SU-DHL-6 (cell line): ENCODE results near the gene SLC16A4.

Experiments used
- H2AFZ ChIP-seq: fragments of 200-600 bp; sonication (generic); 2 replicates; pipeline ENCODE4 v1.6.1; 2014; ENCODE audit warnings: low read depth, mild to moderate bottlenecking, moderate library complexity, mixed read lengths, antibody characterized with exemption, low read length; ENCODE audit not compliant: severe bottlenecking
- H3F3A ChIP-seq: fragments of 200-600 bp; shearing (Covaris generic); 2 replicates; pipeline ENCODE4 v1.6.0; 2016; ENCODE audit warnings: antibody characterized with exemption, mild to moderate bottlenecking; ENCODE audit not compliant: insufficient read depth
- H3K27ac ChIP-seq: fragments of 200-600 bp; sonication (generic); 2 replicates; pipeline ENCODE4 v1.5.1; 2016; ENCODE audit warnings: low read depth, mild to moderate bottlenecking, low read length, moderate library complexity, mixed read lengths
- H3K27me3 ChIP-seq: fragments of 200-600 bp; sonication (generic), shearing (Covaris generic); 2 replicates; pipeline ENCODE4 v1.6.0; 2014; ENCODE audit warnings: mild to moderate bottlenecking, low read length
- H3K36me3 ChIP-seq: fragments of 200-600 bp; sonication (generic); 2 replicates; pipeline ENCODE4 v1.6.1; 2014; ENCODE audit warnings: mild to moderate bottlenecking, low read length, mixed read lengths
- H3K4me2 ChIP-seq: fragments of 300-600, 200-600 bp; shearing (Covaris generic), sonication (generic); 2 replicates; pipeline ENCODE4 v1.6.0; 2014; ENCODE audit warnings: low read length, low read depth, mild to moderate bottlenecking; ENCODE audit not compliant: poor library complexity, severe bottlenecking
- H3K4me3 ChIP-seq: fragments of 200-600 bp; sonication (generic); 2 replicates; pipeline ENCODE4 v1.5.1; 2014; ENCODE audit warnings: antibody characterized with exemption, low read length, mild to moderate bottlenecking, mixed read lengths; ENCODE audit not compliant: insufficient read depth, poor library complexity, severe bottlenecking
- H3K79me2 ChIP-seq: fragments of 200-600 bp; sonication (generic); 2 replicates; pipeline ENCODE4 v1.6.1; 2014; ENCODE audit warnings: mild to moderate bottlenecking, low read length, moderate library complexity; ENCODE audit not compliant: insufficient read depth
- H3K9ac ChIP-seq: fragments of 200-600 bp; sonication (generic); 2 replicates; pipeline ENCODE4 v1.7.0; 2014; ENCODE audit warnings: mild to moderate bottlenecking, low read length
- H3K9me2 ChIP-seq: fragments of 200-600 bp; sonication (generic); replicated peaks from 2 replicates; pipeline ENCODE4 v1.6.1; 2014; ENCODE audit warnings: low read length; ENCODE audit not compliant: insufficient read depth
- H3K9me3 ChIP-seq: fragments of 200-600 bp; sonication (generic); 2 replicates; pipeline ENCODE4 v1.6.1; 2014; ENCODE audit warnings: low read length, mixed read lengths; ENCODE audit not compliant: insufficient read depth
- H4K20me1 ChIP-seq: fragments of 200-600 bp; sonication (generic); 2 replicates; pipeline ENCODE4 v1.6.1; 2014; ENCODE audit warnings: low read depth, mild to moderate bottlenecking, antibody characterized with exemption, low read length, moderate library complexity, mixed read lengths
- CTCF ChIP-seq: fragments of 200-600 bp; sonication (generic); IDR thresholded peaks from one replicate; pipeline ENCODE4 v1.5.1; 2017; ENCODE audit warnings: antibody characterized with exemption, mild to moderate bottlenecking, low read length, moderate library complexity; ENCODE audit not compliant: insufficient read depth, poor library complexity, severe bottlenecking
- EZH2phosphoT487 ChIP-seq: fragments of 200-600 bp; sonication (generic), shearing (Covaris generic); conservative IDR thresholded peaks from 2 replicates; pipeline ENCODE4 v1.6.1; 2018; ENCODE audit warnings: mild to moderate bottlenecking, antibody characterized with exemption, low read length, moderate library complexity, mixed read lengths

Gene SLC16A4

GRCh38 chr1:110356379-110356778 lies 34.4 kb downstream of the SLC16A4 start:
- H3K9me2 ChIP-seq = no peaks in the 10 kb centered on the region
- H3K79me2 ChIP-seq = peaks cover 99% of the 10 kb centered on the region
- no peaks in the 10 kb centered on the region for H3K9me3 ChIP-seq
- no peak for TF ChIP-seq CTCF
- H2AFZ ChIP-seq = no peak overlapping the region
- H3K27me3 ChIP-seq = no peaks in the 10 kb centered on the region
- peaks cover 39% of the 10 kb centered on the region for H4K20me1 ChIP-seq
- no peak overlapping the region for H3K9ac ChIP-seq
- H3K27ac ChIP-seq = no peak overlapping the region
- peaks cover 44% of the 10 kb centered on the region for H3K36me3 ChIP-seq
- no peak overlapping the region for H3K4me2 ChIP-seq
- no peak overlapping the region for H3K4me3 ChIP-seq
- H3F3A ChIP-seq = no peaks in the 10 kb centered on the region; the same call in 1 of the 2 replicates

- no peaks in the 10 kb centered on the region; the same call in 1 of the 2 replicates for H3F3A ChIP-seq
- peaks cover 99% of the 10 kb centered on the region for H3K79me2 ChIP-seq
- no peak overlapping the region for H3K27ac ChIP-seq
- peaks cover 47% of the 10 kb centered on the region for H3K36me3 ChIP-seq
- H3K4me2 ChIP-seq = no peak overlapping the region
- no peaks in the 10 kb centered on the region for H3K27me3 ChIP-seq
- H3K9me2 ChIP-seq = no peaks in the 10 kb centered on the region
- no peak overlapping the region for H3K9ac ChIP-seq
- no peak for TF ChIP-seq EZH2phosphoT487
- no peak for TF ChIP-seq CTCF
- no peak overlapping the region for H2AFZ ChIP-seq
- no peaks in the 10 kb centered on the region for H3K9me3 ChIP-seq
- peaks cover 39% of the 10 kb centered on the region for H4K20me1 ChIP-seq
- H3K4me3 ChIP-seq = no peak overlapping the region
These were observed 35.5 kb downstream of the SLC16A4 start for GRCh38 chr1:110355321-110355720.

- Histone ChIP-seq H3K27ac (no peak overlapping the region), H2AFZ (no peak overlapping the region), H3K9me2 (no peaks in the 10 kb centered on the region), H3K4me3 (no peak overlapping the region), H3K79me2 (peaks cover 99% of the 10 kb centered on the region), H3K4me2 (peak overlapping the region; percentile 84), H3K36me3 (peaks cover 46% of the 10 kb centered on the region), H3K9ac (no peak overlapping the region), H3K9me3 (no peaks in the 10 kb centered on the region), H3K27me3 (no peaks in the 10 kb centered on the region), H4K20me1 (peaks cover 54% of the 10 kb centered on the region), H3F3A (peaks cover 12% of the 10 kb centered on the region; the same call in 1 of the 2 replicates)
- TF ChIP-seq EZH2phosphoT487 = no peak
- TF ChIP-seq CTCF = no peak
These were observed 40.5 kb downstream of the SLC16A4 start for GRCh38 chr1:110350360-110350759.
